GM23338 (cell line): ENCODE results near the gene PHYHD1. TPM values are rescaled to one million over a fixed set of nuclear protein-coding genes. Genes with fewer than 3 reads are reported as not detected.

Experiments used
- CREB1 ChIP-seq: fragments of 250-450 bp; sonication (Bioruptor Pico); IDR thresholded peaks from 2 replicates; pipeline ENCODE4 v1.5.0; 2020; ENCODE audit warnings: low read depth, mild to moderate bottlenecking, moderate library complexity
- ZNF114 ChIP-seq: fragments of 250-450 bp; sonication (Bioruptor Pico); IDR thresholded peaks from 2 replicates; pipeline ENCODE4 v1.5.0; 2020; ENCODE audit warnings: mild to moderate bottlenecking, moderate library complexity
- ZNF331 ChIP-seq: fragments of 250-450 bp; sonication (Bioruptor Pico); IDR thresholded peaks from 2 replicates; pipeline ENCODE4 v1.5.0; 2020; ENCODE audit warnings: low read depth, mild to moderate bottlenecking, moderate library complexity
- polyA plus RNA-seq: library from polyadenylated mRNA; unstranded; fragments of >200 nt; fragmentation: Nextera tagmentation; extraction: Ambion mirVana; gene quantifications from 2 replicates; pipeline ENCODE4 v1.2.1, GENCODE V29; 2016
- total RNA-seq: library from RNA; depleted of rRNA; stranded (reverse); fragments of >200 nt; shearing (Covaris generic); gene quantifications from 2 replicates; pipeline ENCODE4 v1.2.3, GENCODE V29; 2014
- TF ChIP-seq, protein P1 (sequence below): fragments of 250-450 bp; sonication (Bioruptor Pico); IDR thresholded peaks from 2 replicates; pipeline ENCODE4 v1.5.0; 2020; ENCODE audit warnings: mild to moderate bottlenecking, moderate library complexity
- TF ChIP-seq, protein P2 (sequence below): IDR thresholded peaks from 2 replicates; pipeline ENCODE4 v1.6.1; 2016; ENCODE audit warnings: antibody characterized with exemption
- TF ChIP-seq, protein P3 (sequence below), 2 experiments: fragments of 200-600 bp in 1 of 2; sonication (generic) in 1 of 2; conservative IDR thresholded peaks; 2 replicates each; pipeline versions ENCODE4 v1.5.1 to v1.6.1; 2016 to 2017; ENCODE audit warnings: antibody characterized with exemption in 2 of 2, low read depth in 2 of 2, mild to moderate bottlenecking in 2 of 2, moderate library complexity in 1 of 2

The PHYHD1 gene
- total and polyA plus RNA-seq, 2 experiments from 2014 or later, result 10.4 to 16.8 TPM

DNA sequence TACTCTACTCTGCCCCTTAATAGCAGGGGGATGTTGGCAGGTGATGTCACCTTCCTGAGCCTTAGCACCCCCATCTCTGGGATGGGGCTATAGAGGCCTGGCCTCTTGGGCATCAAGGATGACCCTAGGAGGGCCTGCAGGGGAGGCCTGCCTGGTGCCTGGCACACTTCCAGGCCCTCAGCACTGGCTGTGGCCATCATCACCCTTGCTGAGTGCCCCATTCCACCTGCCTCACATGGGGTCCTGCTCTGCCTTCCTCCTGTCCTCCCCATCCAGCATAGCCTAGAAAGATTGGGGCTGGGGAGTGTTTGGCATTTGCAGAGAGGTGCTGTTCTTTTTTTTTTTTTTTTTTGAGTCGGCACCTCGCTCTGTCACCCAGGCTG lies 17.7 kb upstream of the PHYHD1 start (continued):
- TF ChIP-seq, protein P1, sequence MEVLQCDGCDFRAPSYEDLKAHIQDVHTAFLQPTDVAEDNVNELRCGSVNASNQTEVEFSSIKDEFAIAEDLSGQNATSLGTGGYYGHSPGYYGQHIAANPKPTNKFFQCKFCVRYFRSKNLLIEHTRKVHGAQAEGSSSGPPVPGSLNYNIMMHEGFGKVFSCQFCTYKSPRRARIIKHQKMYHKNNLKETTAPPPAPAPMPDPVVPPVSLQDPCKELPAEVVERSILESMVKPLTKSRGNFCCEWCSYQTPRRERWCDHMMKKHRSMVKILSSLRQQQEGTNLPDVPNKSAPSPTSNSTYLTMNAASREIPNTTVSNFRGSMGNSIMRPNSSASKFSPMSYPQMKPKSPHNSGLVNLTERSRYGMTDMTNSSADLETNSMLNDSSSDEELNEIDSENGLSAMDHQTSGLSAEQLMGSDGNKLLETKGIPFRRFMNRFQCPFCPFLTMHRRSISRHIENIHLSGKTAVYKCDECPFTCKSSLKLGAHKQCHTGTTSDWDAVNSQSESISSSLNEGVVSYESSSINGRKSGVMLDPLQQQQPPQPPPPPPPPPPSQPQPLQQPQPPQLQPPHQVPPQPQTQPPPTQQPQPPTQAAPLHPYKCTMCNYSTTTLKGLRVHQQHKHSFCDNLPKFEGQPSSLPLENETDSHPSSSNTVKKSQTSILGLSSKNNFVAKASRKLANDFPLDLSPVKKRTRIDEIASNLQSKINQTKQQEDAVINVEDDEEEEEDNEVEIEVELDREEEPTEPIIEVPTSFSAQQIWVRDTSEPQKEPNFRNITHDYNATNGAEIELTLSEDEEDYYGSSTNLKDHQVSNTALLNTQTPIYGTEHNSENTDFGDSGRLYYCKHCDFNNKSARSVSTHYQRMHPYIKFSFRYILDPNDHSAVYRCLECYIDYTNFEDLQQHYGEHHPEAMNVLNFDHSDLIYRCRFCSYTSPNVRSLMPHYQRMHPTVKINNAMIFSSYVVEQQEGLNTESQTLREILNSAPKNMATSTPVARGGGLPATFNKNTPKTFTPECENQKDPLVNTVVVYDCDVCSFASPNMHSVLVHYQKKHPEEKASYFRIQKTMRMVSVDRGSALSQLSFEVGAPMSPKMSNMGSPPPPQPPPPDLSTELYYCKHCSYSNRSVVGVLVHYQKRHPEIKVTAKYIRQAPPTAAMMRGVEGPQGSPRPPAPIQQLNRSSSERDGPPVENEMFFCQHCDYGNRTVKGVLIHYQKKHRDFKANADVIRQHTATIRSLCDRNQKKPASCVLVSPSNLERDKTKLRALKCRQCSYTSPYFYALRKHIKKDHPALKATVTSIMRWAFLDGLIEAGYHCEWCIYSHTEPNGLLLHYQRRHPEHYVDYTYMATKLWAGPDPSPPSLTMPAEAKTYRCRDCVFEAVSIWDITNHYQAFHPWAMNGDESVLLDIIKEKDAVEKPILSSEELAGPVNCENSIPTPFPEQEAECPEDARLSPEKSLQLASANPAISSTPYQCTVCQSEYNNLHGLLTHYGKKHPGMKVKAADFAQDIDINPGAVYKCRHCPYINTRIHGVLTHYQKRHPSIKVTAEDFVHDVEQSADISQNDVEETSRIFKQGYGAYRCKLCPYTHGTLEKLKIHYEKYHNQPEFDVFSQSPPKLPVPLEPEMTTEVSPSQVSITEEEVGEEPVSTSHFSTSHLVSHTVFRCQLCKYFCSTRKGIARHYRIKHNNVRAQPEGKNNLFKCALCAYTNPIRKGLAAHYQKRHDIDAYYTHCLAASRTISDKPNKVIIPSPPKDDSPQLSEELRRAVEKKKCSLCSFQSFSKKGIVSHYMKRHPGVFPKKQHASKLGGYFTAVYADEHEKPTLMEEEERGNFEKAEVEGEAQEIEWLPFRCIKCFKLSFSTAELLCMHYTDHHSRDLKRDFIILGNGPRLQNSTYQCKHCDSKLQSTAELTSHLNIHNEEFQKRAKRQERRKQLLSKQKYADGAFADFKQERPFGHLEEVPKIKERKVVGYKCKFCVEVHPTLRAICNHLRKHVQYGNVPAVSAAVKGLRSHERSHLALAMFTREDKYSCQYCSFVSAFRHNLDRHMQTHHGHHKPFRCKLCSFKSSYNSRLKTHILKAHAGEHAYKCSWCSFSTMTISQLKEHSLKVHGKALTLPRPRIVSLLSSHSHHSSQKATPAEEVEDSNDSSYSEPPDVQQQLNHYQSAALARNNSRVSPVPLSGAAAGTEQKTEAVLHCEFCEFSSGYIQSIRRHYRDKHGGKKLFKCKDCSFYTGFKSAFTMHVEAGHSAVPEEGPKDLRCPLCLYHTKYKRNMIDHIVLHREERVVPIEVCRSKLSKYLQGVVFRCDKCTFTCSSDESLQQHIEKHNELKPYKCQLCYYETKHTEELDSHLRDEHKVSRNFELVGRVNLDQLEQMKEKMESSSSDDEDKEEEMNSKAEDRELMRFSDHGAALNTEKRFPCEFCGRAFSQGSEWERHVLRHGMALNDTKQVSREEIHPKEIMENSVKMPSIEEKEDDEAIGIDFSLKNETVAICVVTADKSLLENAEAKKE (CRISPR knock-in tag), result no peak
- TF ChIP-seq ZNF331 (CRISPR knock-in tag) (no peak), ZNF114 (CRISPR knock-in tag) (no peak), CREB1 (CRISPR knock-in tag) (no peak)
- TF ChIP-seq, protein P2, sequence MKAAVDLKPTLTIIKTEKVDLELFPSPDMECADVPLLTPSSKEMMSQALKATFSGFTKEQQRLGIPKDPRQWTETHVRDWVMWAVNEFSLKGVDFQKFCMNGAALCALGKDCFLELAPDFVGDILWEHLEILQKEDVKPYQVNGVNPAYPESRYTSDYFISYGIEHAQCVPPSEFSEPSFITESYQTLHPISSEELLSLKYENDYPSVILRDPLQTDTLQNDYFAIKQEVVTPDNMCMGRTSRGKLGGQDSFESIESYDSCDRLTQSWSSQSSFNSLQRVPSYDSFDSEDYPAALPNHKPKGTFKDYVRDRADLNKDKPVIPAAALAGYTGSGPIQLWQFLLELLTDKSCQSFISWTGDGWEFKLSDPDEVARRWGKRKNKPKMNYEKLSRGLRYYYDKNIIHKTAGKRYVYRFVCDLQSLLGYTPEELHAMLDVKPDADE, result no peak
- TF ChIP-seq, protein P3, sequence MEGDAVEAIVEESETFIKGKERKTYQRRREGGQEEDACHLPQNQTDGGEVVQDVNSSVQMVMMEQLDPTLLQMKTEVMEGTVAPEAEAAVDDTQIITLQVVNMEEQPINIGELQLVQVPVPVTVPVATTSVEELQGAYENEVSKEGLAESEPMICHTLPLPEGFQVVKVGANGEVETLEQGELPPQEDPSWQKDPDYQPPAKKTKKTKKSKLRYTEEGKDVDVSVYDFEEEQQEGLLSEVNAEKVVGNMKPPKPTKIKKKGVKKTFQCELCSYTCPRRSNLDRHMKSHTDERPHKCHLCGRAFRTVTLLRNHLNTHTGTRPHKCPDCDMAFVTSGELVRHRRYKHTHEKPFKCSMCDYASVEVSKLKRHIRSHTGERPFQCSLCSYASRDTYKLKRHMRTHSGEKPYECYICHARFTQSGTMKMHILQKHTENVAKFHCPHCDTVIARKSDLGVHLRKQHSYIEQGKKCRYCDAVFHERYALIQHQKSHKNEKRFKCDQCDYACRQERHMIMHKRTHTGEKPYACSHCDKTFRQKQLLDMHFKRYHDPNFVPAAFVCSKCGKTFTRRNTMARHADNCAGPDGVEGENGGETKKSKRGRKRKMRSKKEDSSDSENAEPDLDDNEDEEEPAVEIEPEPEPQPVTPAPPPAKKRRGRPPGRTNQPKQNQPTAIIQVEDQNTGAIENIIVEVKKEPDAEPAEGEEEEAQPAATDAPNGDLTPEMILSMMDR (conservative IDR thresholded peaks at IDR 0.05; ENCODE audit: low read depth in 2 of 2), result no peak
